Effector memory CD4-positive, alpha-beta T cell (primary cell): ENCODE results near the gene CEP76.
"Not testable (repeated sequence)": the region's sequence is repeated elsewhere in the genome, so short reads cannot be mapped to it uniquely, and the experiment has no call there.

Source experiments
- DNase-seq, 3 donors: peaks; one replicate each; pipeline ENCODE4 v3.0.0-alpha.2; 2020
- H3K27ac ChIP-seq: 2 replicates; pipeline ENCODE4 v1.7.0; 2013; ENCODE audit warnings: mild to moderate bottlenecking, low read length, moderate library complexity; ENCODE audit not compliant: insufficient read depth, poor library complexity, severe bottlenecking
- H3K27me3 ChIP-seq: replicated peaks from 2 replicates; pipeline ENCODE4 v1.7.0; 2013; ENCODE audit warnings: mild to moderate bottlenecking, low read length; ENCODE audit not compliant: insufficient read depth, control insufficient read depth, poor library complexity, severe bottlenecking
- H3K36me3 ChIP-seq: 2 replicates; pipeline ENCODE4 v1.7.0; 2013; ENCODE audit warnings: mild to moderate bottlenecking, low read length, moderate library complexity; ENCODE audit not compliant: control insufficient read depth, insufficient read depth
- H3K4me1 ChIP-seq: 2 replicates; pipeline ENCODE4 v1.7.0; 2013; ENCODE audit warnings: low read length, mild to moderate bottlenecking; ENCODE audit not compliant: control insufficient read depth, insufficient read depth, poor library complexity, severe bottlenecking
- H3K4me3 ChIP-seq: 2 replicates; pipeline ENCODE4 v1.7.0; 2013; ENCODE audit warnings: low read length, low read depth, mild to moderate bottlenecking; ENCODE audit not compliant: insufficient read depth, poor library complexity, severe bottlenecking
- H3K9me3 ChIP-seq: 2 replicates; pipeline ENCODE4 v1.7.0; 2013; ENCODE audit warnings: mild to moderate bottlenecking, low read length, moderate library complexity; ENCODE audit not compliant: control insufficient read depth

Gene CEP76

GRCh38 chr18:12647773-12648172 lies 54.8 kb downstream of the CEP76 start:
- H3K27ac ChIP-seq: no peak overlapping the region

DNA sequence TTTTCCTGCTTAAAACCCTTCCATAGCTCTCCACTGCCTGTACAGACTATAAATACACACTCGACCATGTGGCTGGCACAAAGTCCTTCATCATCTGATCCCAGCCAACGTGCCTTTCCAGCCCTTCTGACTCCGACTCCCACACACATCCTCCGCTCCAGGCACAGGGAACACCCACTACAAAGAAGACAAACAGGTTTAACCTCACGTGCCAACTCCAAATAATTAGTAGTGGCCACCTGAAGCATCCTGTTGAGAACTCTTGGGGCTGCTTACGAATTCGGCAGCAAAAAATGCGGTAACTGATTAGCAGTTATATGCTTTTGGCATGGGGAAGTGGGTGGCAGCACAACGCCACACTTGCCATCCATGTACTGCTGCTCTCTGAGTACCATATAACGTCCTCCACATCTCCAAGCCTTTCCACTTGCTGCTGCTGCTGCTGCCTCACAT lies 56.7 kb downstream of the CEP76 start:
- Histone ChIP-seq H3K27ac (no peak overlapping the region), H3K4me1 (no peaks in the 10 kb centered on the region), H3K9me3 (no peaks in the 10 kb centered on the region), H3K4me3 (no peak overlapping the region), H3K36me3 (no peaks in the 10 kb centered on the region), H3K27me3 (no peaks in the 10 kb centered on the region)
- DNase-seq: no peak

More at GRCh38 chr18:12647773-12648172, 54.8 kb downstream of the CEP76 start:
- H3K4me3 ChIP-seq: no peak overlapping the region
- no peaks in the 10 kb centered on the region for H3K36me3 ChIP-seq
- H3K4me1 ChIP-seq: no peaks in the 10 kb centered on the region
- no peak for DNase-seq
- no peaks in the 10 kb centered on the region for H3K27me3 ChIP-seq
- H3K9me3 ChIP-seq: no peaks in the 10 kb centered on the region

DNA sequence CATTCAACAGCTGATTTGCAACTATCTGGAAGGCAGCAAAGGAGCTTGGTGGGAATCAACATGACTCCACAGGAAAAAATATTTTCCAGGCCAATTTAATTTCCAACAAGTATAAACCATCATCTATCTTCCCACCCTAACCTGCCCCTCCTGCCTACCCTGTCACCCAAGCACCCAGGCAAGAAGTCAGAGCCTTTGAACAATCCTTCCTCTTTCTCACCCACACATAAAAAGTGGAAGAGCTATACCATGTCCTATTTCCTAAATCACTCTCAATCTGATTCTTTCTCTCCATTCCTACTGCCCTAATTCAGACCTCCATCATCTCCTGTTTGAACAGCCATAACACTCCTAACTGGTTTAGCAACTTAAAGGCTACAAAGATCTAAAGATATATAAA lies 57.3 kb downstream of the CEP76 start:
- no peak overlapping the region for H3K27ac ChIP-seq

GRCh38 chr18:12643756-12644155 lies 58.8 kb downstream of the CEP76 start:
- not testable (repeated sequence) for H3K4me1 ChIP-seq, H3K9me3 ChIP-seq, H3K36me3 ChIP-seq, H3K4me3 ChIP-seq, DNase-seq, H3K27me3 ChIP-seq, H3K27ac ChIP-seq

More for the DNA sequence above, 57.3 kb downstream of the CEP76 start:
- H3K27me3 ChIP-seq: no peaks in the 10 kb centered on the region
- no peaks in the 10 kb centered on the region for H3K4me1 ChIP-seq
- no peaks in the 10 kb centered on the region for H3K36me3 ChIP-seq
- H3K4me3 ChIP-seq: no peak overlapping the region
- DNase-seq: no peak
- no peaks in the 10 kb centered on the region for H3K9me3 ChIP-seq

GRCh38 chr18:12640881-12641200 lies 61.7 kb downstream of the CEP76 start:
- H3K27ac ChIP-seq: no peak overlapping the region
- H3K4me1 ChIP-seq: no peaks in the 10 kb centered on the region

GRCh38 chr18:12639990-12640880 lies 62.3 kb downstream of the CEP76 start:
- no peaks in the 10 kb centered on the region for H3K27me3 ChIP-seq
- no peak for DNase-seq
- H3K4me3 ChIP-seq: no peak overlapping the region
- H3K9me3 ChIP-seq: no peaks in the 10 kb centered on the region
- H3K36me3 ChIP-seq: no peaks in the 10 kb centered on the region
- no peak overlapping the region for H3K27ac ChIP-seq
- no peaks in the 10 kb centered on the region for H3K4me1 ChIP-seq

More at GRCh38 chr18:12640881-12641200, 61.7 kb downstream of the CEP76 start:
- Histone ChIP-seq H3K27me3 (no peaks in the 10 kb centered on the region), H3K36me3 (no peaks in the 10 kb centered on the region), H3K9me3 (no peaks in the 10 kb centered on the region), H3K4me3 (no peak overlapping the region)
- DNase-seq: no peak

GRCh38 chr18:12638644-12639124 lies 63.8 kb downstream of the CEP76 start:
- H3K36me3 ChIP-seq: no peaks in the 10 kb centered on the region
- no peaks in the 10 kb centered on the region for H3K4me1 ChIP-seq
- no peak overlapping the region for H3K27ac ChIP-seq
- H3K27me3 ChIP-seq: no peaks in the 10 kb centered on the region
- H3K9me3 ChIP-seq: no peaks in the 10 kb centered on the region
- DNase-seq: no peak
- no peak overlapping the region for H3K4me3 ChIP-seq

DNA sequence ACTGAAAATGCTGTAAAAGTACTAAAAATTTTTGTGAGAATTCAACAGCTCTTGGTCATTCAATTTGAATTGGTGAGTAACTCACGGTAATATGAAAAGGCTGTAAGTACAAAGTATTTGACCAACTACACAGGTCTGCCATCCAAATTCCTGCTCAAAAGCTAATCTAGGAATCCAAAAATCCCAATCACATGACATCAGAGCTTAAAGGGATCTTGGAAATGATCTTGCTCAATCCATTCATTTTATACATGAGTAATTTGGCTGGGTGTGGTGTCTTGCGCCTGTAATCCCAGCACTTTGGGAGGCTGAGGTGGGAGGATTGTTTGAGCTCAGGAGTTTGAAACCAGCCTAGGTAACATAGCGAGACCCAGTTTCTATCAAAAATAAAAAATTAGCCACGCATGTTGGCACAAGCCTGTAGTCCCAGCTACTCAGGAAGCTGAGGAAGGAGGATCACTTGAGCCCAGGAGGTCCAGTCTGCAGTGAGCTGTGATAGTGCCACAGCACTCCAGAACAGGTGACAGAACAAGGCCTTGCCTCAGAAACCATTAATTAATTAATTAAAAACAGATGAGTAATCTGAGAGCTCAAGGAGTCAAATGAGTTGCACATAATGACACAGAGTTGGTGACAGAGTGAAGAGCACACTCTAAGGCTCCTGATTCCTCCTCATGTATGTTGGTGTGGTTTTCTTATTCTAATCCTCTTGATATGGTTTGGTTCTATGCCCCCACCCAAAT lies 64.5 kb downstream of the CEP76 start:
- no peak for DNase-seq
- no peaks in the 10 kb centered on the region for H3K9me3 ChIP-seq
- no peaks in the 10 kb centered on the region for H3K36me3 ChIP-seq
- no peaks in the 10 kb centered on the region for H3K27me3 ChIP-seq
- no peak overlapping the region for H3K4me3 ChIP-seq
- H3K27ac ChIP-seq: no peak overlapping the region
- no peaks in the 10 kb centered on the region for H3K4me1 ChIP-seq

DNA sequence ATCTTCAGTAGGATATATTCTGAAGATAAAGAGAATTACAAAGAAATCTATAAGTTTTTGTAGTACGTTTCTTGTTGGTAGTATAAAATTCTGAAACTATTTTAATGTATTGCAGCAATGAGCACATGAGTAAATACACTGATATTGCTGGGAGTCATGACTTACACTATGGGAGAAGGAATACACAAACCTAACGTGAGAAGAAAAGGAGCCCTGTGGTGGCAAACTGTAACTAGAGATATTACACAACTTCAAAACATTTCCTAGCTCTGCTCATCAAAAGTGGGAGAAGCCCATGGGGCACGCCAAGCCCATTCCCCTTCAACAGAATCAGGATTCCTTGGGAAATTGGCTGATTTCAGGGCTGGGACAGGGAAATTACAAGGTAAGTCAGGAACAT lies 65.1 kb downstream of the CEP76 start:
- Histone ChIP-seq H3K4me3 (no peak overlapping the region), H3K27ac (no peak overlapping the region), H3K27me3 (no peaks in the 10 kb centered on the region), H3K4me1 (no peaks in the 10 kb centered on the region), H3K9me3 (no peaks in the 10 kb centered on the region), H3K36me3 (no peaks in the 10 kb centered on the region)
- no peak for DNase-seq
